Activated CD4-positive, alpha-beta T cell treated with anti-CD3 and anti-CD28 coated beads for 1 hour (primary cell): ENCODE results near the gene GCA.

Source experiments
- DNase-seq: peaks from one replicate; pipeline ENCODE4 v3.0.0-alpha.2; 2020

The GCA gene

GRCh38 chr2:162328424-162329157 is 15.3 kb upstream of the GCA start:
- no peak for DNase-seq

DNA sequence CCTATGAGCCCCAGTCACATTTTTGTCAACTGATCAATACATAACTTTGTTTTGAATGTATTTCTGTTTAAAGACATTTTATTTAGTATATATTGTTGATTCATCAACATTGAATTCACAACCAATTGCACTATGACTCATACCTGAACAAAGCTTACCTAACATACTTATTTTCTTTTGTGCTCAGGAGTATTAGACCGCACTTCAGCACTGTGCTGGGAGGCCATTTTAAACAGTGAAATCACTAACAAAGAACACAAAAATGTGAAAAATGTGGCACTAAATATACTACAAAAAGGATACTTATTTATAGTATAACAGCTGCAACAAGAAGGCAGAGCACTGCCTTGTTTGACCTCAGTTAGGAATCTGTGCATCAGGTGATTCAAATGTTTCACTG is 13.1 kb upstream of the GCA start:
- DNase-seq: no peak

- no peak for DNase-seq
These were observed 10.0 kb upstream of the GCA start for GRCh38 chr2:162333968-162334367.

GRCh38 chr2:162337868-162338267 is 6.1 kb upstream of the GCA start:
- DNase-seq: no peak

DNA sequence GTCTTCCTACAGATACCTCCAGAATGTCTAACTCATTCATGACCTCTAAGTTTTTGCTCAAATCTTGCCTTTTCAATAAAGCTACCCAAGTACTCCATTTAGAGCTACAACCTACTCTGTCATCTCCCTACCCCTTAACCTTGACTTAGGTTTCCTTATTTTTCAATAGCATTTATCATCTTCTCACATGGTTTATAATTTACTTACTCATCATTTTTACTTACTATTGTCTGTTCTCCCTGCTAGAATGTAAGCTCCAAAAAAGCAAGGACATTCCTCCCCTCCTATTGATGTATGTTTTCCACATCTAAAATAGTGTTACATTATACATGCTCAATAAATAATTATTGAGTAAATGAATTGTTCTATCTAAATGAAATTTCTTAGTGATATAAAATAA is 3.1 kb upstream of the GCA start:
- no peak for DNase-seq

GRCh38 chr2:162342321-162342720 is 1.6 kb upstream of the GCA start:
- no peak for DNase-seq

GRCh38 chr2:162342841-162343240 is 1.1 kb upstream of the GCA start:
- no peak for DNase-seq

DNA sequence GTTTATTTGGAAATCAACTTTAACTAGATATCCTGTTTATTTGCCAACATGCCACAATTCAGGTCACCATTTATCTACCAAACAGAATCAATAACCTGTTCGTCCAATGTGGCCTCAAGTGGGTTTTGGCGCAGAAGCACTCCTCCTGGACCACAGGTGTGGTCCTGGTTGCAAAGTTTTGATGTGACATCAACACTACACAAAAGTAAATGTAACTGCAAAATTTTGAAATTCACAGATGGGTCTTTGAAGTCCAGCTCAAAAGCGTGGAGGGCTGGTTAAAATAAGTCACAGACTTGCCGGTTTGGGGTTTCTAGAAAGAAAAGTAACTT is 474 bp upstream of the GCA start:
- no peak for DNase-seq

GRCh38 chr2:162344617-162344950 is 652 bp downstream of the GCA start:
- DNase-seq: no peak

- no peak for DNase-seq
These were observed 21.5 kb downstream of the GCA start for GRCh38 chr2:162365392-162365791.

DNA sequence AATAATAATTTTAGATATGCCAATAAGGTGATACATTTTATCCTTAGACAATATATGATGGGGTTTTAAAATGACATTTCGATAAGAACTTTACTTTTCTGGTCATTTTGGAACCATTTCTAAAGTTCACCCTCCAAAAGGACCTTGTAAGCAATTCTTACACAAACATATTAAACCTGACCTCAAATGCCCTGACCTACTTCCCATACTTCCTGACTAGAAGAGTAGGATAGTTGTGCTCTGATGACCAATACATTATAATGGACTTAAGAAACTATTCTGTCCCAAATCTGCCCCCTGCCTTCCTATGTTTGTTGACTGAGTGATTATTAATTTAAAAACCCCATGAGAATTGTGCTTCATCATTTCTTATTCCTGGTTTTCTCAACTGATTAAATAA is 24.6 kb downstream of the GCA start:
- DNase-seq: no peak

- no peak for DNase-seq
These were observed 25.6 kb downstream of the GCA start for GRCh38 chr2:162369551-162369950.

- DNase-seq: no peak
These were observed 27.0 kb downstream of the GCA start for GRCh38 chr2:162370931-162371330.

DNA sequence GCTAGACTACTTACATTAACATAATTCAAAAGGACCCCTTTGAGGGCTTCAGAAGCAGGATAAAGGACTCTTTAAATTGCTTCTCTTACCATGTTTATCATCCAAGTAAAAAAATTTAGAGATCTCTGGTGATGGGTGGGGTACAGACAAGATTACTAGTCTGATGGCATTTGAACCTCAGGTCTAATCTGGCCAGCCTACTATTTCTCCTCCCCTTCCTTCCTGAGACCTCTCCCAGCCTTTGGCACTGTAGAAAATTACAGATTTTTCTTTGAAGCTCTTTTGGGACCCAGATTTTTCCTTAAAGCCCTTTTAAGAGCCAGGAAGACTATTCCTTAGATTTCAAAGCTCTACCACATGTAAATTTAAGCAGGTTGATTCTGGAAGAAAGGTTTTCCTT is 28.9 kb downstream of the GCA start:
- DNase-seq: no peak

- no peak for DNase-seq
These were observed 36.0 kb downstream of the GCA start for GRCh38 chr2:162379719-162380580.

DNA sequence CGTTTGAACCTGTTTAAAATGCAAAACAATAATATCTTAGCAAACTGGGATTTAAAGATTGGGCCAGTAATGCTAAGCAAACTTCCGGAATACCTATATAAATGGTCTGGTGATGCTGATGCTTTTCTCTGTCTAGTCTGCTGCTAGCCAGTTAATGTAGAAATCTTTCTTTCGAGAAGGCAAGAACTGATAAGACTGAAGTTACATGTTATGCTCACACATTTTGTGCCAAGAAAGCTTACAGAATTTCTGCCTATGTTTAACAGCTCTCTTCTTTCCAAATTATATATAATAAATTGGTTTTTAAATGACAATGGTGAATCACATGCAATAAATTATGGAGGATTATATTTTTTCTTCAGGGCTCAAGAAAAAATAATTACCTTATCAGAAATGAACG is 37.9 kb downstream of the GCA start:
- no peak for DNase-seq

DNA sequence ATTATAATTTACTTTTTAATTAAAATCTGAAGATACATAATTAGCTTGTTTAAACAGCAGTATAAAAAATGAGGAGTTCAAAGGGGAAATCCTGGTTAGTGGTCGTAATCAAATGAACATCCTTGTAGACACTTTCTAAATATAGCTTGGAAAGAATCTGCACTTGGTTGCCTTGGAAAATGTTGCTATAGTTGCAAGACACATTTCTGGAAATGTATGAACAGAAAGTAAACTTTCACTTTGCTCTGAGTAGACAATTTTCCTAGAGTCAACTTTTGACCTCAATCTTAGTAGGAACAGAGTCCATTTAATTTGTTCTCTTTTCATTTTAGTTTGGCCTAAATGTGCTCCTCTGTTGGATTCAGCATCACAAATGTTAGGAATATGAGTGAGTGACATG is 38.3 kb downstream of the GCA start:
- no peak for DNase-seq

DNA sequence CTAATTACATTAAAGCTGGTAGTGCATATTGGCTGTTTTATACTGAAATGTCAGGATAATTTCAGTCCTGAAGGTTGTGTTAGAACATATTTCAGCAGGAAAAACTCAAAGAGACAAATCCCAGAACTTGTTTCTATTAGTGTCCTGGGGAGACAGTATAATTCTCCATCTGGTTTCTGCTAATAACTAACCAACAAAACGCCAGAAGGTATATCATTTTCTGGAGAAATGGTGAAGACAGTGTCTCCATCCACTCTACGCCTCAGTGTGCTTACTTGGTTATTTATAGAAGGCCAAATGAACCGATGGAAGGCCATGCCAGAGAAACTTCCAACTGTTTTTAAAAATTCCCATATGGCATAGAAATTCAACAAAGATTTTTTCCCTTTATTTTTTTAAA is 41.6 kb downstream of the GCA start:
- no peak for DNase-seq

- no peak for DNase-seq
These were observed 46.9 kb downstream of the GCA start for GRCh38 chr2:162390801-162391200.

- no peak for DNase-seq
These were observed 56.4 kb downstream of the GCA start for GRCh38 chr2:162400336-162400735.

- no peak for DNase-seq
These were observed 57.9 kb downstream of the GCA start for GRCh38 chr2:162401871-162402270.

- no peak for DNase-seq
These were observed 60.0 kb downstream of the GCA start for GRCh38 chr2:162403884-162404283.
